Measurements from ENCODE around the gene MEIS1.

DNA sequence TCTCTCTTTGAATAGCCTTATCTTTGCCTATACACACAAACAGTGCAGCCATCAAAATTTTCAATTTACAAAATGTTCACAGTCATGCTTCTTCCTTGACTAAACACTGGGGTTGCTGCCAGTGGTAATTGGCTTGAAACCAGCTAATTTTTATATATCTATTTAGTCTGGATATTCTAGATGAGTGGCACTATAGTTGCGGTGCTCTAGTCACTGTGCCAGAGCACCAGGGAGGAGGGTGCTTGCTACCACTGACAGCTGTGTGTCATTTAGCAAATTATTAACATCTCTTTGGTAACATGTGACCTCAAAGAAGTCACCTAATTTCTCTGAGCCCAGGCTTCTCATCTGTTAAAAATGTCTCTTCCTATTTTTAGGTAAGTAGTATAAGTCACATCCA is 130.4 kb downstream of the MEIS1 start:
- TF ChIP-seq, protein P1, sequence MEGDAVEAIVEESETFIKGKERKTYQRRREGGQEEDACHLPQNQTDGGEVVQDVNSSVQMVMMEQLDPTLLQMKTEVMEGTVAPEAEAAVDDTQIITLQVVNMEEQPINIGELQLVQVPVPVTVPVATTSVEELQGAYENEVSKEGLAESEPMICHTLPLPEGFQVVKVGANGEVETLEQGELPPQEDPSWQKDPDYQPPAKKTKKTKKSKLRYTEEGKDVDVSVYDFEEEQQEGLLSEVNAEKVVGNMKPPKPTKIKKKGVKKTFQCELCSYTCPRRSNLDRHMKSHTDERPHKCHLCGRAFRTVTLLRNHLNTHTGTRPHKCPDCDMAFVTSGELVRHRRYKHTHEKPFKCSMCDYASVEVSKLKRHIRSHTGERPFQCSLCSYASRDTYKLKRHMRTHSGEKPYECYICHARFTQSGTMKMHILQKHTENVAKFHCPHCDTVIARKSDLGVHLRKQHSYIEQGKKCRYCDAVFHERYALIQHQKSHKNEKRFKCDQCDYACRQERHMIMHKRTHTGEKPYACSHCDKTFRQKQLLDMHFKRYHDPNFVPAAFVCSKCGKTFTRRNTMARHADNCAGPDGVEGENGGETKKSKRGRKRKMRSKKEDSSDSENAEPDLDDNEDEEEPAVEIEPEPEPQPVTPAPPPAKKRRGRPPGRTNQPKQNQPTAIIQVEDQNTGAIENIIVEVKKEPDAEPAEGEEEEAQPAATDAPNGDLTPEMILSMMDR (IDR thresholded peaks at IDR 0.05) = no peak
- no peak for TF ChIP-seq POLR2AphosphoS5 (IDR thresholded peaks at IDR 0.05)
